ENCODE results near the gene CCDC102B.

CCDC102B gene

DNA sequence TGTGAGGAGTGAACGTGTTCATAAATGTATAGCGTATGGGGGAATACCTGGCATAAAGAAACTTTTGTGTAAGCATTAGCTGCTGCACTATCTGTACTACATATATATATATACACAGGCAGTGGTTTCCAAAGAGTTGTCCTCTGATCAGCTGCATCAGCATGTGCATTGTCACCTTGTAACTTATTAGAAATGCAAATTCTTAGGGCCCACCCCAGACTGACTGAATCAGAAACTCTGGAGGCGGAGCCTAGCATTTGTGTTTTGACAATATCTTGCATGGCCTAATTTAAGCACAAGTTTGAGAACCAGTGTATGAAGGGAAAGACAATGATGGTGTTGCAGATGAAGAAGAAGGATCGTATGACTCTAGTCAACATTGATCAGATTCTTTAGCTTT lies 299.5 kb downstream of the CCDC102B start:
- Histone ChIP-seq H3K27ac (ENCODE audit: low read depth, low read length) (no peak overlapping the region), H3K9ac (ENCODE audit: low read depth in 1 of 2, low read length in 2 of 2) (no peak overlapping the region), H3K4me1 (ENCODE audit: control insufficient read depth in 1 of 2, insufficient read depth in 2 of 2, low read length in 2 of 2) (no peaks in the 10 kb centered on the region), H3K36me3 (ENCODE audit: control insufficient read depth in 1 of 2, insufficient read depth in 2 of 2, low read length in 2 of 2) (no peaks in the 10 kb centered on the region), H3K9me3 (ENCODE audit: control insufficient read depth in 1 of 2, low read length in 2 of 2) (peaks cover 0 to 3% of the 10 kb centered on the region in 2 donors), H3K4me3 (ENCODE audit: low read depth in 1 of 2, low read length in 2 of 2) (no peak overlapping the region), H3K27me3 (ENCODE audit: control insufficient read depth in 1 of 2, insufficient read depth in 2 of 2, low read length in 2 of 2) (no peaks in the 10 kb centered on the region)

DNA sequence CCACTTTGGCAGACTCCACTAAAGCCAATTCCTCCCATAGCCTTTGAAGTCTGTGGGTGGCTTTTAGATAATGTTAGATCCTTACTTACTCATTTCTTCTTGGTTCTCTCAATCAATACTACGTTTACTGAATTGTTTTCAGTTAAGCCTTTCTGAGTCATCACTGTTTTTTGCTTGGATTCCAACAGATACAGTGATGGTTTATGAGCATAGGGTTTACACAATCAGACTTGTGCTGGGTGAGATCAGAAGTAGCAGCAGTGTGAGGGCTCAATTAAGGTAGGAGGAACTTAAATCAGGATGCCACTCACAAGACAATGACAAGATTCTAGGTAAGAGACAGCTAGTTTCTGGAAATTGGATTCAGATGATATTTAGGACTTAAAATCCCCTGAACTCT lies 305.1 kb downstream of the CCDC102B start:
- Histone ChIP-seq H3K4me3 (ENCODE audit: low read depth in 1 of 2, low read length in 2 of 2) (no peak overlapping the region), H3K9me3 (ENCODE audit: control insufficient read depth in 1 of 2, low read length in 2 of 2) (peaks cover 0 to 3% of the 10 kb centered on the region in 2 donors), H3K27ac (ENCODE audit: low read depth, low read length) (no peak overlapping the region), H3K9ac (ENCODE audit: low read depth in 1 of 2, low read length in 2 of 2) (no peak overlapping the region), H3K4me1 (ENCODE audit: control insufficient read depth in 1 of 2, insufficient read depth in 2 of 2, low read length in 2 of 2) (no peaks in the 10 kb centered on the region), H3K36me3 (ENCODE audit: control insufficient read depth in 1 of 2, insufficient read depth in 2 of 2, low read length in 2 of 2) (no peaks in the 10 kb centered on the region), H3K27me3 (ENCODE audit: control insufficient read depth in 1 of 2, insufficient read depth in 2 of 2, low read length in 2 of 2) (no peaks in the 10 kb centered on the region)

All from duodenal mucosa (tissue), 2 donors.